ENCODE measurements around the gene HCFC1R1.
A peak's percentile ranks its signal among the peaks of the same experiment; 100 is the strongest.

The HCFC1R1 gene

GRCh38 chr16:3026609-3027488 is 3.1 kb upstream of the HCFC1R1 start:
- H3K4me1 ChIP-seq (ENCODE audit: control insufficient read depth in 1 of 2, insufficient read depth in 2 of 2, low read length in 2 of 2) = peaks cover 28 to 37% of the 10 kb centered on the region in 2 donors
- peaks cover 17 to 19% of the 10 kb centered on the region in 2 donors for H3K27me3 ChIP-seq (ENCODE audit: control insufficient read depth in 1 of 2, insufficient read depth in 2 of 2, low read length in 2 of 2)
- H3K9ac ChIP-seq (ENCODE audit: low read depth in 1 of 2, low read length in 2 of 2) = no peak overlapping the region

GRCh38 chr16:3026003-3026378 is 2.2 kb upstream of the HCFC1R1 start:
- H3K4me3 ChIP-seq (ENCODE audit: low read depth in 1 of 2, low read length in 2 of 2) = no peak overlapping the region
- no peaks in the 10 kb centered on the region for H3K9me3 ChIP-seq (ENCODE audit: control insufficient read depth in 1 of 2, low read length in 2 of 2)
- no peak overlapping the region for H3K9ac ChIP-seq (ENCODE audit: low read depth in 1 of 2, low read length in 2 of 2)
- peaks cover 17 to 19% of the 10 kb centered on the region in 2 donors for H3K27me3 ChIP-seq (ENCODE audit: control insufficient read depth in 1 of 2, insufficient read depth in 2 of 2, low read length in 2 of 2)
- no peak overlapping the region for H3K27ac ChIP-seq (ENCODE audit: low read depth, low read length)
- peaks cover 13 to 20% of the 10 kb centered on the region in 2 donors for H3K36me3 ChIP-seq (ENCODE audit: control insufficient read depth in 1 of 2, insufficient read depth in 2 of 2, low read length in 2 of 2)
- H3K4me1 ChIP-seq (ENCODE audit: control insufficient read depth in 1 of 2, insufficient read depth in 2 of 2, low read length in 2 of 2) = peaks cover 33 to 39% of the 10 kb centered on the region in 2 donors

More at GRCh38 chr16:3026609-3027488, 3.1 kb upstream of the HCFC1R1 start:
- H3K27ac ChIP-seq (ENCODE audit: low read depth, low read length) = no peak overlapping the region
- peaks cover 13 to 20% of the 10 kb centered on the region in 2 donors for H3K36me3 ChIP-seq (ENCODE audit: control insufficient read depth in 1 of 2, insufficient read depth in 2 of 2, low read length in 2 of 2)
- H3K4me3 ChIP-seq (ENCODE audit: low read depth in 1 of 2, low read length in 2 of 2) = no peak overlapping the region
- H3K9me3 ChIP-seq (ENCODE audit: control insufficient read depth in 1 of 2, low read length in 2 of 2) = no peaks in the 10 kb centered on the region

DNA sequence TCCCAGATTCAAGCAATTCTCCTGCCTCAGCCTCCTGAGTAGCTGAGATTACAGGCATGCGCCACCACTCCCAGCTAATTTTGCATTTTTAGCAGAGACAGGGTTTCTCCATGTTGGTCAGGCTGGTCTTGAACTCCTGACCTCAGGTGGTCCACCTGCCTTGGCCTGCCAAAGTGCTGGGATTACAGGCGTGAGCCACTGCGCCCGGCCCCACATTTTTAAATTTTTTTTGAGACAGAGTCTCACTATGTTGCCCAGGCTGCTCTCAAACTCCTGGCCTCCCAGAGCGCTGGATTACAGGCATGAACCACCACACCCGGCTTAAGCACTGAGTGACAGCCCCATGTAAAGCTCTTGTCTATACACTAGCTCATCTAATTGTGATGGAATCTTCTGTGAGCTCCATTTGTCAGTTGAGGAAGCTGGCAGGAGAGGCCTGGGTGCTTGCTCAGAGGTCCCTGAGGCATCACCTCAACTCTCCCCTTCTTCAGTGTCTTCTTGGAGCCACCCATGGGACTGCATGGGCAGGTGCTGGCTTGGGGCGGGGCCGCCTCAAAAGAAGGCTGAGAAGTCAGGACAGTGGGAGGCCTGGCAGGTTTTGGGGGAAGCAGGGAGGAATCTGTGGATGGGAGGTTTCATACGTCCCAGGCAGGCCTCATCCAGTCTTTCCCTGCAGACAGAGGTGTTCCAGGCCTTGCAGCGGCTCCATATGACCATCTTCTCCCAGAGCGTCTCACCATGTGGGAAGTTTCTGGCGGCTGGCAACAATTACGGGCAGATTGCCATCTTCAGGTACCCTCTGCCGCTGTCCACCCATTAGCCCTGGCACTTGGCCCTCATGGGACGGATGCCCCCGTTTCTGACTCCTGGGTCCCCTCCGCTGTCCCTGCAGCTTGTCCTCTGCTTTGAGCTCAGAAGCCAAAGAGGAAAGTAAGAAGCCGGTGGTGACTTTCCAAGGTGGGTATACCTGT is 1.6 kb upstream of the HCFC1R1 start:
- H3K36me3 ChIP-seq (ENCODE audit: control insufficient read depth in 1 of 2, insufficient read depth in 2 of 2, low read length in 2 of 2) = peaks cover 13 to 20% of the 10 kb centered on the region in 2 donors
- peaks cover 11 to 15% of the 10 kb centered on the region in 2 donors for H3K27me3 ChIP-seq (ENCODE audit: control insufficient read depth in 1 of 2, insufficient read depth in 2 of 2, low read length in 2 of 2)
- no peaks in the 10 kb centered on the region for H3K9me3 ChIP-seq (ENCODE audit: control insufficient read depth in 1 of 2, low read length in 2 of 2)
- H3K4me1 ChIP-seq (ENCODE audit: control insufficient read depth in 1 of 2, insufficient read depth in 2 of 2, low read length in 2 of 2) = peaks cover 33 to 39% of the 10 kb centered on the region in 2 donors
- H3K9ac ChIP-seq (ENCODE audit: low read depth in 1 of 2, low read length in 2 of 2) = no peak overlapping the region
- H3K4me3 ChIP-seq (ENCODE audit: low read depth in 1 of 2, low read length in 2 of 2) = no peak overlapping the region
- H3K27ac ChIP-seq (ENCODE audit: low read depth, low read length) = no peak overlapping the region

DNA sequence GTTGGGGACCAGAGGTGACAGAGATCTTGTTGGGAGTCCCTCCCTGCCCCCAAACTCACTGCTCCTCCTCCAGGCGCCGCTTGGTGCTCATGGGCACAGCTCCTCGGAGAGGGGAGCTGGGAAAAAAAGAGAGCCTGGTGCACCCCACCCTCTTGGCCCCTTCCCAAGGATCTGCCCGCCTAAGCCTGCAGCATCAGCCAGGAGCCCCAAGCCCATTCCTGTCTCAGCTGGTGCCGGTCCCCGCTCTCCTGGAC is 400 bp downstream of the HCFC1R1 start:
- H3K9me3 ChIP-seq (ENCODE audit: control insufficient read depth in 1 of 2, low read length in 2 of 2) = no peaks in the 10 kb centered on the region
- H3K4me3 ChIP-seq (ENCODE audit: low read depth in 1 of 2, low read length in 2 of 2) = peak overlapping the region; percentile 73 to 80
- H3K4me1 ChIP-seq (ENCODE audit: control insufficient read depth in 1 of 2, insufficient read depth in 2 of 2, low read length in 2 of 2) = peaks cover 29 to 37% of the 10 kb centered on the region in 2 donors
- peak overlapping the region; percentile 95 for H3K27ac ChIP-seq (ENCODE audit: low read depth, low read length)
- H3K36me3 ChIP-seq (ENCODE audit: control insufficient read depth in 1 of 2, insufficient read depth in 2 of 2, low read length in 2 of 2) = peaks cover 13 to 20% of the 10 kb centered on the region in 2 donors
- H3K9ac ChIP-seq (ENCODE audit: low read depth in 1 of 2, low read length in 2 of 2) = peak overlapping the region; percentile 76 to 80
- no peaks in the 10 kb centered on the region for H3K27me3 ChIP-seq (ENCODE audit: control insufficient read depth in 1 of 2, insufficient read depth in 2 of 2, low read length in 2 of 2)

GRCh38 chr16:3022684-3023414 is 893 bp downstream of the HCFC1R1 start:
- peak overlapping the region; percentile 73 to 80 for H3K4me3 ChIP-seq (ENCODE audit: low read depth in 1 of 2, low read length in 2 of 2)
- H3K27me3 ChIP-seq (ENCODE audit: control insufficient read depth in 1 of 2, insufficient read depth in 2 of 2, low read length in 2 of 2) = no peaks in the 10 kb centered on the region
- peaks cover 30 to 36% of the 10 kb centered on the region in 2 donors for H3K4me1 ChIP-seq (ENCODE audit: control insufficient read depth in 1 of 2, insufficient read depth in 2 of 2, low read length in 2 of 2)
- H3K27ac ChIP-seq (ENCODE audit: low read depth, low read length) = peak overlapping the region; percentile 95
- peak overlapping the region; percentile 76 to 80 for H3K9ac ChIP-seq (ENCODE audit: low read depth in 1 of 2, low read length in 2 of 2)
- peaks cover 13 to 20% of the 10 kb centered on the region in 2 donors for H3K36me3 ChIP-seq (ENCODE audit: control insufficient read depth in 1 of 2, insufficient read depth in 2 of 2, low read length in 2 of 2)
- H3K9me3 ChIP-seq (ENCODE audit: control insufficient read depth in 1 of 2, low read length in 2 of 2) = no peaks in the 10 kb centered on the region

GRCh38 chr16:3022208-3022683 is 1.5 kb downstream of the HCFC1R1 start:
- Histone ChIP-seq H3K9ac (ENCODE audit: low read depth in 1 of 2, low read length in 2 of 2) (peak overlapping the region; percentile 63 to 96), H3K27me3 (ENCODE audit: control insufficient read depth in 1 of 2, insufficient read depth in 2 of 2, low read length in 2 of 2) (no peaks in the 10 kb centered on the region), H3K9me3 (ENCODE audit: control insufficient read depth in 1 of 2, low read length in 2 of 2) (no peaks in the 10 kb centered on the region), H3K4me1 (ENCODE audit: control insufficient read depth in 1 of 2, insufficient read depth in 2 of 2, low read length in 2 of 2) (peaks cover 27 to 33% of the 10 kb centered on the region in 2 donors), H3K27ac (ENCODE audit: low read depth, low read length) (peak overlapping the region; percentile 95), H3K4me3 (ENCODE audit: low read depth in 1 of 2, low read length in 2 of 2) (peak overlapping the region; percentile 80 to 91), H3K36me3 (ENCODE audit: control insufficient read depth in 1 of 2, insufficient read depth in 2 of 2, low read length in 2 of 2) (peaks cover 11 to 18% of the 10 kb centered on the region in 2 donors)

GRCh38 chr16:3021449-3022207 is 2.1 kb downstream of the HCFC1R1 start:
- no peaks in the 10 kb centered on the region for H3K9me3 ChIP-seq (ENCODE audit: control insufficient read depth in 1 of 2, low read length in 2 of 2)
- H3K4me3 ChIP-seq (ENCODE audit: low read depth in 1 of 2, low read length in 2 of 2) = peak overlapping the region; percentile 80 to 91
- peaks cover 27 to 33% of the 10 kb centered on the region in 2 donors for H3K4me1 ChIP-seq (ENCODE audit: control insufficient read depth in 1 of 2, insufficient read depth in 2 of 2, low read length in 2 of 2)
- peak overlapping the region; percentile 95 for H3K27ac ChIP-seq (ENCODE audit: low read depth, low read length)
- H3K36me3 ChIP-seq (ENCODE audit: control insufficient read depth in 1 of 2, insufficient read depth in 2 of 2, low read length in 2 of 2) = peaks cover 5 to 12% of the 10 kb centered on the region in 2 donors
- no peaks in the 10 kb centered on the region for H3K27me3 ChIP-seq (ENCODE audit: control insufficient read depth in 1 of 2, insufficient read depth in 2 of 2, low read length in 2 of 2)
- H3K9ac ChIP-seq (ENCODE audit: low read depth in 1 of 2, low read length in 2 of 2) = peak overlapping the region; percentile 63 to 96

DNA sequence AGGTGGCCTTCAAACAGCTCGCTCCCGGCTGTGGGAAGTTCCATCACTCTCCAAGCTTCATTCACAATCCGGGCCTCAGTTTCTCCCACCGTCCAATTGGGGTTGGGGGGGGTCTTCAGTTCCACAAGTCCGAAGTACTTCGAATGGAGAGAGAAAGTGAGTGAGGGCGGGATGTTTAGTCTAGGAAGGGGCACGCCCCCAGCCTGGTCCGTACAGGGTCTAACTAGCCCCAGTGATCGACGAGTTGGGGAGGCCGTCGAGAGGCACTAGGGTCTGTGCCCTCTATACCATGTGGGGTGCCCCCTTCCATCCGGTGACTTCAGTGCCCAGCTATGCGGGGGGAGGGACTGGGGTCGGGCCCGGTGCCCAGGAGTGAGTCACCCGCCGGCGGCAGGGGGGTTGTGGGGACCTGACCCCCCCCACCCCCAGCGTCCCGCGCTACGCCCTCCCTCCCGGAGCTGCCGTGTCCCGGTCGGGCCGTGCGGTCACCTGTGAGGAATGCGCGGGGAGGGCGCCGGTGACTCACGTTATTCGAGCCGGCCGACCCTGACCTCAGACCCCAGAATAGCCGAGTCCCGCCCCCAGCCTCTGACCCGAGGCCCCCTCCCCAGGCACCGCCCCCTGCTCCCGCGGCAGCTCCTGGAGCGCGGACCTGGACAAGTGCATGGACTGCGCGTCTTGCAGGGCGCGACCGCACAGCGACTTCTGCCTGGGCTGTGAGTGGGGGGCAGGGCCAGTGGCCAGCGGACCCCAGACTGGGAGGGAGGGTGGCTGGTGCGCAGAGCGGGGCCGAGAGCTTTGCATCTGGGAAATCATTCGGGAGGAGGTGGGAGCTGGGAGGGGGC is 2.9 kb downstream of the HCFC1R1 start:
- peaks cover 27 to 33% of the 10 kb centered on the region in 2 donors for H3K4me1 ChIP-seq (ENCODE audit: control insufficient read depth in 1 of 2, insufficient read depth in 2 of 2, low read length in 2 of 2)

More for the DNA sequence above, 2.9 kb downstream of the HCFC1R1 start:
- H3K27me3 ChIP-seq (ENCODE audit: control insufficient read depth in 1 of 2, insufficient read depth in 2 of 2, low read length in 2 of 2) = no peaks in the 10 kb centered on the region
- peaks cover 0 to 4% of the 10 kb centered on the region in 2 donors for H3K36me3 ChIP-seq (ENCODE audit: control insufficient read depth in 1 of 2, insufficient read depth in 2 of 2, low read length in 2 of 2)
- H3K9me3 ChIP-seq (ENCODE audit: control insufficient read depth in 1 of 2, low read length in 2 of 2) = no peaks in the 10 kb centered on the region
- H3K27ac ChIP-seq (ENCODE audit: low read depth, low read length) = peak overlapping the region; percentile 95
- peak overlapping the region; percentile 89 to 96 for H3K9ac ChIP-seq (ENCODE audit: low read depth in 1 of 2, low read length in 2 of 2)
- peak overlapping the region; percentile 80 to 91 for H3K4me3 ChIP-seq (ENCODE audit: low read depth in 1 of 2, low read length in 2 of 2)

Data from duodenal mucosa (tissue), 2 donors.